GM10248 (cell line): ENCODE data around the gene CPSF4L.

ENCODE experiments used
- CTCF ChIA-PET: fragments of 300-600 bp; sonication (Branson Sonifier 250); formaldehyde crosslinking; extraction: SDS; loops from one replicate; lab custom pipeline; 2021; ENCODE audit warnings: antibody characterized with exemption; lab: Yijun Ruan, JAX
- POLR2A ChIA-PET: fragments of 350-650 bp; sonication (Branson Sonifier 250); formaldehyde crosslinking; extraction: SDS; loops from one replicate; lab custom pipeline; 2020; ENCODE audit warnings: antibody characterized with exemption; lab: Yijun Ruan, JAX
- DNase-seq: peaks from one replicate; pipeline ENCODE4 v3.0.0; 2012; ENCODE audit errors: extremely low spot score
- CTCF ChIP-seq: IDR thresholded peaks from 2 replicates; pipeline ENCODE4 v1.5.1; 2012; ENCODE audit warnings: mild to moderate bottlenecking, low read depth; ENCODE audit errors: extremely low read depth, missing control alignments, control extremely low read depth

The CPSF4L gene

GRCh38 chr17:73272906-73273218 lies 11.2 kb upstream of the CPSF4L start:
- ChIA-PET CTCF (interaction anchor here (1.0 kb wide), 1 partner anchor 15 kb away, joined by 3 read pairs; no protein-coding TSS in a partner anchor), POLR2A (no interaction called here)
- no peak for DNase-seq
- no peak for TF ChIP-seq CTCF

- no peak for TF ChIP-seq CTCF
These were observed 9.4 kb upstream of the CPSF4L start for GRCh38 chr17:73271072-73271471.

GRCh38 chr17:73269791-73270190 lies 8.1 kb upstream of the CPSF4L start:
- CTCF ChIA-PET = interaction anchor here (0.8 to 1.5 kb wide), 5 partner anchors 9 to 113 kb away, joined by 3 to 11 read pairs (median 5); no protein-coding TSS in a partner anchor
- TF ChIP-seq CTCF = no peak
- POLR2A ChIA-PET = no interaction called here
- no peak for DNase-seq

More at GRCh38 chr17:73271072-73271471, 9.4 kb upstream of the CPSF4L start:
- DNase-seq = peak; percentile 87
- ChIA-PET POLR2A (no interaction called here), CTCF (interaction anchor here (0.6 to 1.7 kb wide), 8 partner anchors 11 to 114 kb away, joined by 3 to 11 read pairs (median 4); no protein-coding TSS in a partner anchor)

- CTCF ChIA-PET = interaction anchor here (2.2 kb wide), 1 partner anchor 15 kb away, joined by 9 read pairs; no protein-coding TSS in a partner anchor
These were observed 7.6 kb upstream of the CPSF4L start for GRCh38 chr17:73269329-73269615.

GRCh38 chr17:73268582-73269328 lies 7.1 kb upstream of the CPSF4L start:
- ChIA-PET POLR2A (no interaction called here), CTCF (interaction anchor here (2.2 kb wide), 1 partner anchor 14 kb away, joined by 9 read pairs; no protein-coding TSS in a partner anchor)
- no peak for DNase-seq

More at GRCh38 chr17:73269329-73269615, 7.6 kb upstream of the CPSF4L start:
- POLR2A ChIA-PET = no interaction called here
- TF ChIP-seq CTCF = no peak
- DNase-seq = no peak

More at GRCh38 chr17:73268582-73269328, 7.1 kb upstream of the CPSF4L start:
- no peak for TF ChIP-seq CTCF
